HG03095 (cell line): ENCODE results near the gene BRIP1.

Experiments
- ATAC-seq: cut with Tn5 transposase; IDR thresholded peaks from one replicate; pipeline ENCODE4 v1.9.1; 2021; ENCODE audit warnings: moderate library complexity; ENCODE audit not compliant: unreplicated experiment

BRIP1 gene

DNA sequence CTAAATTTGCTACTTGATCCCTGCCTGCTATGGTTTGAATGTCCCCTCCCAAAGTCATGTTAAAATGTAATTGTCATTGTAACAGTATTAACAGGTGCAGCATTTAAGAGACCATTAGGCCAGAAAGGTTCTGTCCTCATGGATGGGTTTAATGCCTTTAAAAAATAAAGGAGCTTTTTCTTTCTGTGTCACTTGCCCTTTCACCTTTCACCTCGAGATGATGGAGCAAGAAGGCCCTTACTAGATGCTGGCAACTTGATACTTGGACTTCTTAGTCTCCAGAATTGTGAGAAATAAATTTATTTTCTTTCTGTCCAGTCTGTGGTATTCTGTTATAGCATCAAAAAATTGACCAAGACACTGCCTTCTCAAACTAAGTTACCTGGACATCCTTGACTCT lies 98.5 kb downstream of the BRIP1 start:
- ATAC-seq: no peak

GRCh38 chr17:61761827-61762226 lies 101.5 kb downstream of the BRIP1 start:
- ATAC-seq: no peak

DNA sequence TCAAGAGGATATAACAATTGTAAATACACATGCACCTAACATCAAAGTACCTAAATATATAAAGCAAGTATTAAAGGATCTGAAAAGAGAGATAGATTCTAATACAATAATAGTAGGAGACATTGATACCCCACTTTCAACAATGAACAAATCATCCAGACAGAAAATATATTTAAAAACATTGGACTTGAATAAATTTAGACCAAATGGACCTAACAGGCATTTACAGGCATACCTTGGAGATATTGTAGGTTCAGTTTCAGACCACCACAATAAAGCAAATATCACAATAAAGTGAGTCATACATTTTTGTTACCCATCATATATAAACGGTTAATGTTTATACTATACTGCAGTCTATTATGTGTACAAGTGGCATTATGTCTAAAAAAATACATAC lies 104.0 kb downstream of the BRIP1 start:
- no peak for ATAC-seq

- ATAC-seq: no peak
Measured at GRCh38 chr17:61758430-61758829, 104.9 kb downstream of the BRIP1 start.

- peak; percentile 81 for ATAC-seq
Measured at GRCh38 chr17:61757168-61757567, 106.2 kb downstream of the BRIP1 start.

DNA sequence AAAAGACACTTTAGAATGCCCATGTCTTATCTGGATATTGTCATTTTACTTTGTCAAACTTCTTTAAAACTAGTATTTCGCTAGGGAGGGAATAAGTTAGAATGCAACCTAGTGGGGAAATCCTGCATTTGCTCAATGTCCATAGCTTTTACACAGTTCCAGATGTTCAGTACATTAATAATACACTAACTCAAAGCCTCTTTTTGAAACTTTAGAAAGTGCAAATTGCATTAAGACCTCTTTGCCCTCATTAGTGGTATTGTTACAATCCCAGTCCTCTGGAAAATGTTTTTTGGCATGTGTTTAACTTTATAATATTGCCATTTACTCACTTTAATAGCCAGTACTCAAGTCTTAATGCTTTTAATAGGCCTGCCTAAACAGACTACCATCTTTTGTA lies 106.8 kb downstream of the BRIP1 start:
- no peak for ATAC-seq

GRCh38 chr17:61755668-61756067 lies 107.7 kb downstream of the BRIP1 start:
- no peak for ATAC-seq

DNA sequence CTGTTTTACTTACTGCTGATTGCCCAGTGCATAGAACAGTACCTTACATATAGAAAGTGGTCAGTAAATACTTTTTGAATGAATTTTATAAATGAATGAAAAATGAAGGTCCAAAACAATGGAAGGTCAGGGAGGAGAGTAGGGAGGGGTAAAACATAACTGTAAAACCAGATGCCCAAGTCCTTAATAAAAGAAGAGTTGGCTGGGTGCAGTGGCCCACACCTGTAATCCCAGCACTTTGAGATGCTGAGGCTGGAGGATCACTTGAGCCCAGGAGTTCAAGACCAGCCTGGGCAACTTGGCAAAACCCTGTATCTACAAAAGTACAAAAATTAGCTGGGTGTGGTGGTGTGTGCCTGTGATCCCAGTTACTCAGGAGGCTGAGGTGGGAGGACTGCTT lies 108.2 kb downstream of the BRIP1 start:
- no peak for ATAC-seq

GRCh38 chr17:61754124-61754523 lies 109.2 kb downstream of the BRIP1 start:
- no peak for ATAC-seq

- ATAC-seq: no peak
Measured at GRCh38 chr17:61753696-61754095, 109.6 kb downstream of the BRIP1 start.

DNA sequence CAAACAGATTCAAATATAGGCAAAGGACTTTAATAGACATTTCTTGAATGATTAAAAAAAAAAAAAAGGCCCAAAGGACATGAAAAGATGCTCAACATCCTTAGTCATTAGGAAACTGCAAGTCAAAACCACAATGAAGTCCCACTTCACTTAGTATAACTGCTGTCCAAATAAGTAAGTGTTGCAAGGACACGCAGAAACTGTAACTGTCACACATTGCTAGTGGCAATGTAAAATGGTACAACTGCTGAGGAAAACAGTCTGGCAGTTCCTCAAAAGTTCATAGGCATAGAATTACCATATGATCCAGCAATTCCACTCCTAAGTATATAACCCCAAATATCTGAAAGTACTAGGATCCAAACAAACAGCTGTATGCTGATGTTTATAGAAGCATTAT lies 112.7 kb downstream of the BRIP1 start:
- ATAC-seq: peak; percentile 96

- ATAC-seq: no peak
Measured at GRCh38 chr17:61749823-61750404, 113.4 kb downstream of the BRIP1 start.

DNA sequence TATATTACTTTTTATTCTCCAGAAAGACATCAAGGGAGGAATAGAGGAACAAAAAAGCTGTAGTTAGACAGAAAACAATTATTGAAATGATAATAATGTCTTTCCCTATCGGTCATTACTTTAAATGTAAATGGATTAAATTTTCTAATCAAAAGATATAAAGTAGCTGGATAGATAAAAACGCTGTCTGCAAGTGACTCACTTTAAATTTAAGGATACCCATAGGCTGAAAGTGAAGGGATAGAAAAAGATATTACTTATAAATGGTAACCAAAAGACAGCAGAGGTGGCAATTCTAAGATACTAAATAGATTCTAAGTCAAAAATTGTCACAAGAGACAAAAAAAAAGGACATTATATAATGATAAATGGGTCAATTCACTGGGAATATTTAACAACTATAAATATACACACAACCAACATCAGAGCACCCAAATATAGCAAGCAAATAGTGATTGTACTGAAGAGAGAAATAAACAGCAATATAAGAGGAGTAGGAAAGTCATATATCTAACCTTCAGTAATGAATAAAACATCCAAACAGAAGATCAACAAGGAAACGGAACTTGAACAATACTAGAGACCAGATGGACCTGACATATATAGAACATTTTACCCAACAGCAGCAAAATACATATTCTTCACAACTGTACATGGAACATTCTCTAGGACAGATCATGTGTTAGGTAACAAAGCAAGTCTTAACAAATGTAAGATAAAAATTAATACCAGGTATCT lies 116.9 kb downstream of the BRIP1 start:
- no peak for ATAC-seq

DNA sequence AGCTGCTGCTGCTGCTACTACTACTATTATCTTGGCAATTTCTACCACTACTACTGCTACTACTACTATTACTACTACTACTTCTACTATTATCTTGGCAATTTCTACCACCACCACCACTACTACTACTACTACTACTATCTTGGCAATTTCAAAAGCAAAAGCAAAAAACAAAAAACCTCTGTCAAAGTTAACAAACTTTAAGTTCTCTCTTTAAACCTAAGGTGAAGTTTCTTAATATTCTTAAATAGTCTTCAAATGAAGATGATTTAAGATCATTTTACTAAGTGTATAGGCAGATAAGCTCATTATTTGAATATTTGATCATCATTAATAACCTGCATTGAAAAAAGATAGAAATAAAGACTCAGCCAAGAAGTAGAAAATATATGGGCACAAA lies 118.5 kb downstream of the BRIP1 start:
- no peak for ATAC-seq

DNA sequence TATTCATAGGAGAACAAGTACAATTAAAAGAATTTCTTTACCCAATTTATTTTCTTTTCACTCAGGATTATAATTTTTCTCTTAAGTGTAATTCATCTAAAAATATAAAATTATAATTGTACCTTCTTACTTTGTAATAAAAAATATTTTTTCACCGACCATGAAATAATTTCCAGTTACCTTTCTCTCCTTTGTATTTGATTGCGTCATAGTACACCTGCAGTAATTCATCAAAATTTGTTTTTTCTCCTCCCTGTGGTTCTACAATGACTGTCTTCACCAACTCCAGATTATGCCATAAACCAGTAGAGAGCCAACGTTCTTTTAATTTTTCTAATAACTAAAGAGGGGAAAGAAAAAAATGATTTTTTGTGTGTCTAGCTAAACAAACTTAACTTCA lies 119.1 kb downstream of the BRIP1 start:
- ATAC-seq: no peak

DNA sequence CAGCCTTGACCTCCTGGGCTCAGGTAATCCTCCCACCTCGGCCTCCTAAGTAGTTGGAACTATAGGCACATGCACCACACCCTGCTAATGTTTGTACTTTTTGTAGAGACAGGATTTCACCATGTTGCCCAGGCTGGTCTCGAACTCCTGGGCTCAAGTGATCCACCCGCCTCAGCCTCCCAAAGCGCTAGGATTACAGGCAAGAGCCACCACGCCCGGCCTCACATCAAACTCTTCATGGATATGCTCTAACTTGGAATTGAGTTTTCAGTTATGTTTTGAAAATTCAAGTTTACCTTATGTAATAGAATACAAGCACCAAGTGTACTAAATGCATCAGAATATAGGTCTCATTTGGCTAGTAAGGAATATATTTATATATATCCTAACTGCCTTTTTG lies 119.6 kb downstream of the BRIP1 start:
- no peak for ATAC-seq

DNA sequence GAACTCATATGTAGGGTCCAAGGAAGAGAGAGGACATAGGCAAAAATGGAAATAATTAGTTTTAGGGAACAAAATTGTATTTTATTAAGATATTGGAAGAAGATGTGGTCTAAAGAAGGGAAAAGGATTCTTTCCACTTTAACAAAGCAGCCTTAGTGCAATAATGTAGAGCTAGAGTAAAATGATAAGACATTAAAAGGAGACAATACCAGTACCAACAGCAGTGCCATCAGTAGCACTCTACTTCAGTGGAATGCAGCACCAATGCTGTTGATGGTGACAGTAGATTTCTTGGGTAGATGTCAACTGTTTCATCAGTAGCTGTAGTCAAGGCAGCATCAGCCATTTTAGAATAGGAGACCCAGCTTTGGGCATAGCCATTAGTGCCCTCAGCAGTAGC lies 124.3 kb downstream of the BRIP1 start:
- no peak for ATAC-seq

GRCh38 chr17:61738249-61738648 lies 125.1 kb downstream of the BRIP1 start:
- no peak for ATAC-seq

DNA sequence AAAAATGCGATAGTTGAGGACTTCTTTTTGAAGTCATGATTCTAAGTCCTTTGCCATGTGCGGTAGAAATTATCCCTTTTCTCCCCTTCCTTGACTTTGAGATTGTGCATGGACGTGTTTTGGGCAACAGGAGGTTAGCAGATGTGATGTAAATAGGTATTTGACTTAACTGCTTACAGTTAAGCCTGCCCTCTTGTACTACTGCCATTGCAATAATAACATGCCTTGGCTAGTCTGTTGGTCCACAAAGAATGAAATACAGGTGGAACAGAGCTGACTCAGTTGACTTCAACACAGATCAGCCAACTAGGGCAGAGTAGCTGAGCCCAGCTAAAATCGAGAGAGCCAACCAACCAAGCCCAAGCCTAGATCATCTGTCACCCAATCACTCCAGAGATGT lies 125.5 kb downstream of the BRIP1 start:
- no peak for ATAC-seq

- no peak for ATAC-seq
Measured at GRCh38 chr17:61736438-61736837, 126.9 kb downstream of the BRIP1 start.

GRCh38 chr17:61735807-61736206 lies 127.5 kb downstream of the BRIP1 start:
- no peak for ATAC-seq

DNA sequence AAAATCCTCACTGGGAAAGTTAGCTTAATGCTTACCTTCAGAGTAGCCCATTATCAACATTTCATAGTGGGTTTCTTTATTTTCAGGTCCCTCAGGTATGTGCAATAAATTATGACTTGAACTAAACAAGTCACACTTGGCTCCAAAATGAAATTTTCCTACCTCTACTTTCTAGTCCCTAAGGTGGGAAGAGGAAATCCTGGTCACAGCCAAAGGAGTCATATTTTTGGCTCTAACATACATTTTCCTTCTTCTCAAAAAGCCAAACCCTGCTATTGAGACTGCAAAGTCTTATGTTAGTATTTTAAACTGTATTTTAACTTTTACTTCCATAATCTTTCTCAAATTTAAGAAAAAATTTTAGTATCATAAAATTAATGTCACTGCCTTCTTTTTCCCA lies 128.9 kb downstream of the BRIP1 start:
- no peak for ATAC-seq

DNA sequence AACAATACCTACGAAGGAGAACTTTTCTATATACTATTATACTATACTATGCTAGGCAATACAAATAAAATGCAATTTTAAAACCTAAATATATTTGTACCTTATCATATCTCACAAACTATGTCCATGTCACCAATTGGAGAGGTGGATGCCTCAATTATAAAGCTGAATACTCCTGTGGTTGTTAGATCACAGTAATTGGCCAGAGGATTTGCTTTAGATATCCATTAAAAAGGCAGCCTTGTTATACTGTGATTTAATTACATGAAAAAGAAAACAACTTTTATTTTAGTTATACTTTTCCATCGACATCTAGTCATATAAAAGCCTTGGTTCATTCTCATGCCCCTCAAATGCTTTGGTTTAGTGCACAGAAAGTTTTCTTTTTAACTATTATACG lies 129.3 kb downstream of the BRIP1 start:
- no peak for ATAC-seq
